Measurements from ENCODE around the gene SUSD4. TPM values are rescaled to one million over a fixed set of nuclear protein-coding genes. Genes with fewer than 3 reads are reported as not detected.

SUSD4 gene
- total and polyA plus RNA-seq, 2 of the 4 experiments (the other 2 are of a cell fraction), result 1.8 to 2.7 TPM

GRCh38 chr1:223175032-223175431 lies 188.9 kb downstream of the SUSD4 start:
- no peak overlapping the region for H2AFZ ChIP-seq (replicated peaks; ENCODE audit: low read length, poor library complexity)
- no peak overlapping the region for H2AK9ac ChIP-seq (replicated peaks; ENCODE audit: low read depth, low read length, poor library complexity)
- H3K4me1 ChIP-seq (ENCODE audit: control insufficient read depth, insufficient read depth, low read length), result no peaks in the 10 kb centered on the region
- intact Hi-C loops (cut with micrococcal nuclease), result no loop called here
- BruUV-seq (replicated peaks), result no TSS peak
- ATAC-seq (ENCODE audit: low read depth), result no peak
- CTCF ChIA-PET, result no interaction called here
- no peak overlapping the region for H4K8ac ChIP-seq (ENCODE audit: low read depth in 2 of 2, low read length in 2 of 2)
- H3K36me3 ChIP-seq (ENCODE audit: control insufficient read depth, insufficient read depth, low read length), result no peaks in the 10 kb centered on the region
- no peak overlapping the region for H3K4ac ChIP-seq (ENCODE audit: low read depth, low read length)
- H2BK5ac ChIP-seq (ENCODE audit: low read depth, low read length, poor library complexity, severe bottlenecking), result no peak overlapping the region
- no peaks in the 10 kb centered on the region for H3K79me1 ChIP-seq (ENCODE audit: low read depth in 1 of 2, low read length in 2 of 2)
- peak; percentile 9 for DNase-seq
- H3K27me3 ChIP-seq (ENCODE audit: control insufficient read depth, insufficient read depth, low read length), result peaks cover 21% of the 10 kb centered on the region
- TF ChIP-seq MAFK (IDR thresholded peaks at IDR 0.05; ENCODE audit: low read depth, low read length) (no peak), RAD21 (IDR thresholded peaks at IDR 0.05; ENCODE audit: low read length) (peak; percentile 39; the same call in 1 of the 2 replicates), SMC3 (IDR thresholded peaks at IDR 0.05; ENCODE audit: low read depth, low read length) (peak; percentile 22; the same call in 1 of the 2 replicates), POLR2A (IDR thresholded peaks at IDR 0.05; ENCODE audit: low read depth, low read length) (no peak), CTCF (conservative IDR thresholded peaks at IDR 0.05; ENCODE audit: low read depth, low read length) (peak; percentile 25; the same call in 1 of the 2 replicates)
- no CpG with 5 or more reads among the region's 4 CpGs for WGBS, 2 experiments (ENCODE audit: extremely low coverage in 2 of 2, insufficient read length in 1 of 2)
- no peak overlapping the region for H3K56ac ChIP-seq (ENCODE audit: extremely low read depth, insufficient read depth, low read length)
- H3K9ac ChIP-seq (ENCODE audit: low read depth, low read length), result no peak overlapping the region
- no peaks in the 10 kb centered on the region for H4K20me1 ChIP-seq (ENCODE audit: insufficient read depth, low read length)
- no peak overlapping the region for H4K91ac ChIP-seq (ENCODE audit: insufficient read depth, low read depth, low read length)
- no peak overlapping the region for H2BK15ac ChIP-seq (ENCODE audit: low read depth, low read length)
- H2AK5ac ChIP-seq (ENCODE audit: low read depth, low read length), result no peak overlapping the region
- H3K4me2 ChIP-seq (ENCODE audit: low read depth, low read length), result no peak overlapping the region
- in situ Hi-C loops (cut with MboI; ENCODE audit: low sequenced_read_pairs), result no loop called here
- H3K23ac ChIP-seq (ENCODE audit: low read depth, low read length), result no peak overlapping the region
- no peak overlapping the region for H3K18ac ChIP-seq (ENCODE audit: low read depth, low read length)
- POLR2A ChIA-PET (ENCODE audit: unreplicated experiment), result no interaction called here
- H3K14ac ChIP-seq (replicated peaks; ENCODE audit: low read depth, low read length), result no peak overlapping the region
- no peak overlapping the region for H4K5ac ChIP-seq (ENCODE audit: low read depth, low read length)
- dilution Hi-C loops (cut with HindIII; ENCODE audit: low sequenced_read_pairs, unreplicated experiment), result no loop called here
- H2BK20ac ChIP-seq (ENCODE audit: low read depth, low read length), result no peak overlapping the region
- no peaks in the 10 kb centered on the region for H3K9me3 ChIP-seq (ENCODE audit: control insufficient read depth, insufficient read depth, low read length)
- no peak overlapping the region for H3K27ac ChIP-seq (ENCODE audit: insufficient read depth, low read length)
- no peak overlapping the region for H2BK120ac ChIP-seq (ENCODE audit: low read depth, low read length)
- no peak overlapping the region for H3K4me3 ChIP-seq (ENCODE audit: insufficient read depth, low read depth, low read length)
- H3K9me1 ChIP-seq (ENCODE audit: insufficient read depth, low read length), result no peaks in the 10 kb centered on the region

Small RNAs within 50 kb of the gene (microRNA-seq; reads per million reads assigned to microRNA genes)
- not detected for gene RNU4-57P (ENCODE audit: insufficient read depth, insufficient read length)

Small RNAs within 50 kb of the gene (small RNA-seq; reads per million reads assigned to genes)
- 0 reads per million in 5 experiments for gene RNU4-57P

Other genes with a start within 250 kb of the SUSD4 start
- under 0.01 and 0.18 TPM in 2 replicates for gene TLR5, start 220.9 kb downstream of the SUSD4 start, total RNA-seq (2012; rRNA removed)
- gene TLR5, start 220.9 kb downstream of the SUSD4 start, polyA plus RNA-seq (2012; rRNA removed), result 0.09 and 0.13 TPM in 2 replicates
- not detected in 2 replicates for gene CCDC185, start 29.2 kb upstream of the SUSD4 start, total RNA-seq (2012; rRNA removed)
- not detected in 2 replicates for gene CCDC185, start 29.2 kb upstream of the SUSD4 start, polyA plus RNA-seq (2012; rRNA removed)